Fibroblast of skin of right biceps (primary cell): ENCODE results near the gene DNAJC6.

ENCODE experiments used
- DNase-seq: peaks from one replicate; pipeline ENCODE4 v3.0.0-alpha.2; 2013

Gene DNAJC6

GRCh38 chr1:65297706-65298105 is 11.6 kb upstream of the DNAJC6 start:
- no peak for DNase-seq

- no peak for DNase-seq
These were observed 10.0 kb upstream of the DNAJC6 start for GRCh38 chr1:65299328-65299727.

- no peak for DNase-seq
These were observed 501 bp upstream of the DNAJC6 start for GRCh38 chr1:65308781-65309303.

- DNase-seq, result no peak
These were observed 790 bp downstream of the DNAJC6 start for GRCh38 chr1:65310078-65310587.

GRCh38 chr1:65311760-65312159 is 2.4 kb downstream of the DNAJC6 start:
- DNase-seq, result no peak

GRCh38 chr1:65316233-65316632 is 6.9 kb downstream of the DNAJC6 start:
- DNase-seq, result no peak

GRCh38 chr1:65317866-65318653 is 8.7 kb downstream of the DNAJC6 start:
- no peak for DNase-seq

- DNase-seq, result no peak
These were observed 9.8 kb downstream of the DNAJC6 start for GRCh38 chr1:65319141-65319540.

- DNase-seq, result no peak
These were observed 10.4 kb downstream of the DNAJC6 start for GRCh38 chr1:65319754-65320153.

GRCh38 chr1:65321879-65322278 is 12.5 kb downstream of the DNAJC6 start:
- no peak for DNase-seq

- no peak for DNase-seq
These were observed 13.9 kb downstream of the DNAJC6 start for GRCh38 chr1:65323246-65323645.

GRCh38 chr1:65330021-65330420 is 20.7 kb downstream of the DNAJC6 start:
- DNase-seq, result no peak

- DNase-seq, result no peak
These were observed 21.5 kb downstream of the DNAJC6 start for GRCh38 chr1:65330822-65331221.

- DNase-seq, result no peak
These were observed 23.5 kb downstream of the DNAJC6 start for GRCh38 chr1:65332821-65333220.

GRCh38 chr1:65334081-65334480 is 24.7 kb downstream of the DNAJC6 start:
- no peak for DNase-seq

- peak; percentile 21 for DNase-seq
These were observed 30.6 kb downstream of the DNAJC6 start for GRCh38 chr1:65339866-65340468.

- DNase-seq, result no peak
These were observed 32.0 kb downstream of the DNAJC6 start for GRCh38 chr1:65341381-65341780.

GRCh38 chr1:65343286-65343685 is 33.9 kb downstream of the DNAJC6 start:
- DNase-seq, result peak; percentile 35

- no peak for DNase-seq
These were observed 35.0 kb downstream of the DNAJC6 start for GRCh38 chr1:65344171-65344814.

- DNase-seq, result no peak
These were observed 36.8 kb downstream of the DNAJC6 start for GRCh38 chr1:65346190-65346589.

- no peak for DNase-seq
These were observed 45.8 kb downstream of the DNAJC6 start for GRCh38 chr1:65355031-65355712.

GRCh38 chr1:65357291-65357960 is 48.1 kb downstream of the DNAJC6 start:
- DNase-seq, result no peak
